ENCODE results near the gene ARHGEF28. TPM values are rescaled to one million over a fixed set of nuclear protein-coding genes. Genes with fewer than 3 reads are reported as not detected.

ARHGEF28 gene
- total and polyA plus RNA-seq, 4 donors: 4.8 to 27.8 (median 12.7) TPM

- ATAC-seq (ENCODE audit: low FRiP score): no peak
- Histone ChIP-seq H3K27ac (ENCODE audit: low read depth in 1 of 2, low read length in 2 of 2) (no peak overlapping the region), H3K9me3 (ENCODE audit: control insufficient read depth, low read length) (no peaks in the 10 kb centered on the region), H3K27me3 (ENCODE audit: control insufficient read depth in 1 of 2, insufficient read depth in 2 of 2, low read length in 1 of 2) (no peaks in the 10 kb centered on the region), H3K4me3 (ENCODE audit: low read length in 2 of 2) (no peak overlapping the region), H3K4me1 (ENCODE audit: control insufficient read depth in 1 of 2, insufficient read depth in 2 of 2, low read length in 2 of 2) (peaks cover 0 to 1% of the 10 kb centered on the region in 2 donors), H3K36me3 (ENCODE audit: control insufficient read depth in 1 of 2, insufficient read depth in 2 of 2, low read length in 1 of 2) (no peaks in the 10 kb centered on the region)
- 62 to 69% methylated on average over 5 of the region's 5 CpGs for WGBS, 2 donors
- intact Hi-C loops (cut with DNase I): no loop called here
- no peak for DNase-seq
Observed at GRCh38 chr5:73969195-73970036, 343.4 kb downstream of the ARHGEF28 start.

- 94 to 96% methylated on average over 4 of the region's 4 CpGs for WGBS, 2 donors
- ATAC-seq (ENCODE audit: low FRiP score): no peak
- DNase-seq: no peak
- no peaks in the 10 kb centered on the region for H3K4me1 ChIP-seq (ENCODE audit: control insufficient read depth in 1 of 2, insufficient read depth in 2 of 2, low read length in 2 of 2)
- intact Hi-C loops (cut with DNase I): no loop called here
- H3K36me3 ChIP-seq (ENCODE audit: control insufficient read depth in 1 of 2, insufficient read depth in 2 of 2, low read length in 1 of 2): no peaks in the 10 kb centered on the region
- H3K27me3 ChIP-seq (ENCODE audit: control insufficient read depth in 1 of 2, insufficient read depth in 2 of 2, low read length in 1 of 2): no peaks in the 10 kb centered on the region
- H3K4me3 ChIP-seq (ENCODE audit: low read length in 2 of 2): no peak overlapping the region
- H3K9me3 ChIP-seq (ENCODE audit: control insufficient read depth, low read length): no peaks in the 10 kb centered on the region
- H3K27ac ChIP-seq (ENCODE audit: low read depth in 1 of 2, low read length in 2 of 2): no peak overlapping the region
Observed at GRCh38 chr5:73971326-73971725, 345.3 kb downstream of the ARHGEF28 start.

- 79 to 89% methylated on average over 3 of the region's 3 CpGs for WGBS, 2 donors
- no peaks in the 10 kb centered on the region for H3K36me3 ChIP-seq (ENCODE audit: control insufficient read depth in 1 of 2, insufficient read depth in 2 of 2, low read length in 1 of 2)
- no peaks in the 10 kb centered on the region for H3K27me3 ChIP-seq (ENCODE audit: control insufficient read depth in 1 of 2, insufficient read depth in 2 of 2, low read length in 1 of 2)
- H3K4me3 ChIP-seq (ENCODE audit: low read length in 2 of 2): no peak overlapping the region
- ATAC-seq (ENCODE audit: low FRiP score) (no peak), DNase-seq (no peak)
- H3K27ac ChIP-seq (ENCODE audit: low read depth in 1 of 2, low read length in 2 of 2): no peak overlapping the region
- H3K4me1 ChIP-seq (ENCODE audit: control insufficient read depth in 1 of 2, insufficient read depth in 2 of 2, low read length in 2 of 2): no peaks in the 10 kb centered on the region
- H3K9me3 ChIP-seq (ENCODE audit: control insufficient read depth, low read length): no peaks in the 10 kb centered on the region
- intact Hi-C loops (cut with DNase I): no loop called here
Observed at GRCh38 chr5:73973135-73973534, 347.1 kb downstream of the ARHGEF28 start.

- H3K27me3 ChIP-seq (ENCODE audit: control insufficient read depth in 1 of 2, insufficient read depth in 2 of 2, low read length in 1 of 2): no peaks in the 10 kb centered on the region
- ATAC-seq (ENCODE audit: low FRiP score) (no peak), DNase-seq (no peak)
- no peaks in the 10 kb centered on the region for H3K4me1 ChIP-seq (ENCODE audit: control insufficient read depth in 1 of 2, insufficient read depth in 2 of 2, low read length in 2 of 2)
- no peak overlapping the region for H3K27ac ChIP-seq (ENCODE audit: low read depth in 1 of 2, low read length in 2 of 2)
- WGBS, 2 donors: 29 to 41% methylated on average over 4 of the region's 4 CpGs
- H3K4me3 ChIP-seq (ENCODE audit: low read length in 2 of 2): no peak overlapping the region
- intact Hi-C loops (cut with DNase I): no loop called here
- no peaks in the 10 kb centered on the region for H3K9me3 ChIP-seq (ENCODE audit: control insufficient read depth, low read length)
- no peaks in the 10 kb centered on the region for H3K36me3 ChIP-seq (ENCODE audit: control insufficient read depth in 1 of 2, insufficient read depth in 2 of 2, low read length in 1 of 2)
Observed at GRCh38 chr5:73974871-73975360, 348.9 kb downstream of the ARHGEF28 start.

GRCh38 chr5:73975845-73976244 lies 349.8 kb downstream of the ARHGEF28 start:
- Histone ChIP-seq H3K4me1 (ENCODE audit: control insufficient read depth in 1 of 2, insufficient read depth in 2 of 2, low read length in 2 of 2) (no peaks in the 10 kb centered on the region), H3K9me3 (ENCODE audit: control insufficient read depth, low read length) (peaks cover under 1% of the 10 kb centered on the region), H3K27ac (ENCODE audit: low read depth in 1 of 2, low read length in 2 of 2) (no peak overlapping the region), H3K36me3 (ENCODE audit: control insufficient read depth in 1 of 2, insufficient read depth in 2 of 2, low read length in 1 of 2) (no peaks in the 10 kb centered on the region), H3K27me3 (ENCODE audit: control insufficient read depth in 1 of 2, insufficient read depth in 2 of 2, low read length in 1 of 2) (no peaks in the 10 kb centered on the region), H3K4me3 (ENCODE audit: low read length in 2 of 2) (no peak overlapping the region)
- 61 to 69% methylated on average over 4 of the region's 4 CpGs for WGBS, 2 donors
- intact Hi-C loops (cut with DNase I): no loop called here
- ATAC-seq (ENCODE audit: low FRiP score) (no peak), DNase-seq (no peak)

- Histone ChIP-seq H3K27me3 (ENCODE audit: control insufficient read depth in 1 of 2, insufficient read depth in 2 of 2, low read length in 1 of 2) (no peaks in the 10 kb centered on the region), H3K4me1 (ENCODE audit: control insufficient read depth in 1 of 2, insufficient read depth in 2 of 2, low read length in 2 of 2) (no peaks in the 10 kb centered on the region), H3K9me3 (ENCODE audit: control insufficient read depth, low read length) (peaks cover 1% of the 10 kb centered on the region), H3K36me3 (ENCODE audit: control insufficient read depth in 1 of 2, insufficient read depth in 2 of 2, low read length in 1 of 2) (no peaks in the 10 kb centered on the region), H3K4me3 (ENCODE audit: low read length in 2 of 2) (no peak overlapping the region), H3K27ac (ENCODE audit: low read depth in 1 of 2, low read length in 2 of 2) (no peak overlapping the region)
- intact Hi-C loops (cut with DNase I): no loop called here
- DNase-seq (no peak), ATAC-seq (ENCODE audit: low FRiP score) (no peak)
- 92 to 93% methylated on average over 1 of the region's 1 CpG for WGBS, 2 donors
Observed at GRCh38 chr5:73977146-73977545, 351.1 kb downstream of the ARHGEF28 start.

- H3K36me3 ChIP-seq (ENCODE audit: control insufficient read depth in 1 of 2, insufficient read depth in 2 of 2, low read length in 1 of 2): no peaks in the 10 kb centered on the region
- 93 to 94% methylated on average over 3 of the region's 3 CpGs for WGBS, 2 donors
- H3K27me3 ChIP-seq (ENCODE audit: control insufficient read depth in 1 of 2, insufficient read depth in 2 of 2, low read length in 1 of 2): no peaks in the 10 kb centered on the region
- intact Hi-C loops (cut with DNase I): no loop called here
- ATAC-seq (ENCODE audit: low FRiP score): no peak
- H3K9me3 ChIP-seq (ENCODE audit: control insufficient read depth, low read length): peaks cover 1% of the 10 kb centered on the region
- no peak overlapping the region for H3K27ac ChIP-seq (ENCODE audit: low read depth in 1 of 2, low read length in 2 of 2)
- no peak for DNase-seq
- no peaks in the 10 kb centered on the region for H3K4me1 ChIP-seq (ENCODE audit: control insufficient read depth in 1 of 2, insufficient read depth in 2 of 2, low read length in 2 of 2)
- no peak overlapping the region for H3K4me3 ChIP-seq (ENCODE audit: low read length in 2 of 2)
Observed at GRCh38 chr5:73979321-73979720, 353.3 kb downstream of the ARHGEF28 start.

- no peak for DNase-seq
- WGBS, 2 donors: 84 to 96% methylated on average over 5 of the region's 5 CpGs
- Histone ChIP-seq H3K9me3 (ENCODE audit: control insufficient read depth, low read length) (peaks cover 1% of the 10 kb centered on the region), H3K36me3 (ENCODE audit: control insufficient read depth in 1 of 2, insufficient read depth in 2 of 2, low read length in 1 of 2) (no peaks in the 10 kb centered on the region), H3K4me1 (ENCODE audit: control insufficient read depth in 1 of 2, insufficient read depth in 2 of 2, low read length in 2 of 2) (no peaks in the 10 kb centered on the region), H3K27ac (ENCODE audit: low read depth in 1 of 2, low read length in 2 of 2) (no peak overlapping the region), H3K4me3 (ENCODE audit: low read length in 2 of 2) (no peak overlapping the region), H3K27me3 (ENCODE audit: control insufficient read depth in 1 of 2, insufficient read depth in 2 of 2, low read length in 1 of 2) (no peaks in the 10 kb centered on the region)
- ATAC-seq (ENCODE audit: low FRiP score): no peak
- intact Hi-C loops (cut with DNase I): loop anchor here in 1 of 2 donors (10.0 kb wide), 1 partner anchor 663 kb away; the partner anchor contains the start of gene ENC1
Observed at GRCh38 chr5:73981704-73982103, 355.7 kb downstream of the ARHGEF28 start.

- Histone ChIP-seq H3K4me1 (ENCODE audit: control insufficient read depth in 1 of 2, insufficient read depth in 2 of 2, low read length in 2 of 2) (no peaks in the 10 kb centered on the region), H3K27me3 (ENCODE audit: control insufficient read depth in 1 of 2, insufficient read depth in 2 of 2, low read length in 1 of 2) (no peaks in the 10 kb centered on the region), H3K27ac (ENCODE audit: low read depth in 1 of 2, low read length in 2 of 2) (no peak overlapping the region), H3K36me3 (ENCODE audit: control insufficient read depth in 1 of 2, insufficient read depth in 2 of 2, low read length in 1 of 2) (no peaks in the 10 kb centered on the region), H3K9me3 (ENCODE audit: control insufficient read depth, low read length) (peaks cover 1% of the 10 kb centered on the region), H3K4me3 (ENCODE audit: low read length in 2 of 2) (no peak overlapping the region)
- no peak for DNase-seq
- ATAC-seq (ENCODE audit: low FRiP score): no peak
- intact Hi-C loops (cut with DNase I): loop anchor here in 1 of 2 donors (10.0 kb wide), 1 partner anchor 661 kb away; the partner anchor contains the start of gene ENC1
- WGBS, 2 donors: 79% methylated on average over 1 of the region's 1 CpG
Observed at GRCh38 chr5:73983644-73984043, 357.6 kb downstream of the ARHGEF28 start.
